ENCODE data around the gene BTLA.

Gene BTLA

DNA sequence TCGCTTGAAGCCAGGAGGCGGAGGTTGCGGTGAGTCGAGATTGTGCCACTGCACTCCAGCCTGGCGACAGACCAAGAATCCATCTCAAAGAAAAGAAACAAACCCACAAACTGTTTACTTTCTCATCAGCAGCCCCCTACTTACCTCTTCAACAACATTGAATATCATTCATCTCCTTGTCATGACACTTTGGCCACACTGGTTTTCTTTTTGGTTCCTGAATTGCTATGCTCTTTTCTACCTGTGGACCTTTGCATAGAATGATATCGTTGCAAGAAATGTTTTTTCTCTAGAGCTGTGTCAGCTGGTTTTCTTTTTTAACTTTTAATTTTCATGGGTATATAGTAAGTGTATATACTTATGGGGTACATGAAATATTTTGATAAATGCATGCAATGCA lies 83.9 kb downstream of the BTLA start:
- TF ChIP-seq, protein P1, sequence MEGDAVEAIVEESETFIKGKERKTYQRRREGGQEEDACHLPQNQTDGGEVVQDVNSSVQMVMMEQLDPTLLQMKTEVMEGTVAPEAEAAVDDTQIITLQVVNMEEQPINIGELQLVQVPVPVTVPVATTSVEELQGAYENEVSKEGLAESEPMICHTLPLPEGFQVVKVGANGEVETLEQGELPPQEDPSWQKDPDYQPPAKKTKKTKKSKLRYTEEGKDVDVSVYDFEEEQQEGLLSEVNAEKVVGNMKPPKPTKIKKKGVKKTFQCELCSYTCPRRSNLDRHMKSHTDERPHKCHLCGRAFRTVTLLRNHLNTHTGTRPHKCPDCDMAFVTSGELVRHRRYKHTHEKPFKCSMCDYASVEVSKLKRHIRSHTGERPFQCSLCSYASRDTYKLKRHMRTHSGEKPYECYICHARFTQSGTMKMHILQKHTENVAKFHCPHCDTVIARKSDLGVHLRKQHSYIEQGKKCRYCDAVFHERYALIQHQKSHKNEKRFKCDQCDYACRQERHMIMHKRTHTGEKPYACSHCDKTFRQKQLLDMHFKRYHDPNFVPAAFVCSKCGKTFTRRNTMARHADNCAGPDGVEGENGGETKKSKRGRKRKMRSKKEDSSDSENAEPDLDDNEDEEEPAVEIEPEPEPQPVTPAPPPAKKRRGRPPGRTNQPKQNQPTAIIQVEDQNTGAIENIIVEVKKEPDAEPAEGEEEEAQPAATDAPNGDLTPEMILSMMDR (IDR thresholded peaks at IDR 0.05; ENCODE audit: insufficient read depth, low read depth, low read length, missing control alignments): no peak
- H3K4me3 ChIP-seq (ENCODE audit: low read length): no peak overlapping the region
- DNase-seq (ENCODE audit: low read depth): no peak
